OCI-LY1 (cell line): Measurements from ENCODE around the gene RNF41.

Experiments used
- EZH2 ChIP-seq: fragments of 200-600 bp; sonication (generic), shearing (Covaris generic); IDR thresholded peaks from 2 replicates; pipeline ENCODE4 v1.8.0; 2017; ENCODE audit warnings: borderline replicate concordance, mixed run types, mild to moderate bottlenecking, antibody characterized with exemption, low read length, moderate library complexity, mixed read lengths
- TF ChIP-seq, protein P1 (sequence below): fragments of 200-600 bp; sonication (generic), shearing (Covaris generic); IDR thresholded peaks from 2 replicates; pipeline ENCODE4 v1.5.1; 2017; ENCODE audit warnings: mild to moderate bottlenecking, antibody characterized with exemption, low read length, moderate library complexity, mixed read lengths

DNA sequence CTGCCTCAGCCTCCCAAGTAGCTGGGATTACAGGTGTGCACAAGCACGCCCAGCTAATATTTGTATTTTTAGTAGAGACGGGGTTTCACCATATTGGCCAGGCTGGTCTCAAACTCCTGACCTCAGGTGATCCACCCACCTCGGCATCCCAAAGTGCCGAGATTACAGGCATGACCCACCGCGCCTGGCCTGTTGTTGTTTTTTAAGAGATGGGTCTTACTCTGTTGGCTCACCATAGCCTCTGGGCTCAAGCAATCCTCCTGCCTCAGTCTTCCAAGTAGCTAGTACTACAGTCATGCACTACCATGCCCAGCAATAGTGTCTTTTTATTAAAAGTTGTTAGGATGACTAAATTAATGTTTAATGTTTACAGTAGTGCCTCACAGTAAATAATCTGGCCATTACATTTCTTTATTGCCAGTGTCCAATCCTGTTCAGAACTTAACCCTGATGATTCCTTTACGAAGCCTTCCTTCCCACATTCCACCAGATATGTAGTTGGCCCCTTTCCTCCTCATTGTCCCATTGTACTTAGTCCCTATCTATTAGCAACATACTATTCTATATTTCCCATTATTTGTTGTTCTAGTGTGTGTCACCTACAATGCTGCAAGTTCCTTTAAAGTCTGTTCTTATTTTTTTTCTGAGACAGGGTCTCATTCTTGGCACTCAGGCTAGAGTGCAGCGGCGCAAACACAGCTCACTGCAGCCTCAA lies 23.6 kb downstream of the RNF41 start:
- TF ChIP-seq, protein P1, sequence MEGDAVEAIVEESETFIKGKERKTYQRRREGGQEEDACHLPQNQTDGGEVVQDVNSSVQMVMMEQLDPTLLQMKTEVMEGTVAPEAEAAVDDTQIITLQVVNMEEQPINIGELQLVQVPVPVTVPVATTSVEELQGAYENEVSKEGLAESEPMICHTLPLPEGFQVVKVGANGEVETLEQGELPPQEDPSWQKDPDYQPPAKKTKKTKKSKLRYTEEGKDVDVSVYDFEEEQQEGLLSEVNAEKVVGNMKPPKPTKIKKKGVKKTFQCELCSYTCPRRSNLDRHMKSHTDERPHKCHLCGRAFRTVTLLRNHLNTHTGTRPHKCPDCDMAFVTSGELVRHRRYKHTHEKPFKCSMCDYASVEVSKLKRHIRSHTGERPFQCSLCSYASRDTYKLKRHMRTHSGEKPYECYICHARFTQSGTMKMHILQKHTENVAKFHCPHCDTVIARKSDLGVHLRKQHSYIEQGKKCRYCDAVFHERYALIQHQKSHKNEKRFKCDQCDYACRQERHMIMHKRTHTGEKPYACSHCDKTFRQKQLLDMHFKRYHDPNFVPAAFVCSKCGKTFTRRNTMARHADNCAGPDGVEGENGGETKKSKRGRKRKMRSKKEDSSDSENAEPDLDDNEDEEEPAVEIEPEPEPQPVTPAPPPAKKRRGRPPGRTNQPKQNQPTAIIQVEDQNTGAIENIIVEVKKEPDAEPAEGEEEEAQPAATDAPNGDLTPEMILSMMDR: no peak
- no peak for TF ChIP-seq EZH2
